ENCODE measurements around the gene PPARA.

Gene PPARA

GRCh38 chr22:46150034-46150654 is at the start of gene PPARA:
Gene PPARA (plus strand): TSS chr22:46150526. CDS start chr22:46198384, 47,858 bp downstream.
- peak; percentile 92 for DNase-seq

GRCh38 chr22:46102159-46102558 is 48.2 kb upstream of the PPARA start:
- DNase-seq = no peak

GRCh38 chr22:46102752-46103151 is 47.6 kb upstream of the PPARA start:
- DNase-seq = no peak

GRCh38 chr22:46103181-46103580 is 47.1 kb upstream of the PPARA start:
- DNase-seq = no peak

- no peak for DNase-seq
Measured at GRCh38 chr22:46103664-46104063, 46.7 kb upstream of the PPARA start.

- DNase-seq = no peak
Measured at GRCh38 chr22:46104170-46104880, 46.0 kb upstream of the PPARA start.

GRCh38 chr22:46104881-46105493 is 45.3 kb upstream of the PPARA start:
- DNase-seq = no peak

- DNase-seq = no peak
Measured at GRCh38 chr22:46105494-46106278, 44.6 kb upstream of the PPARA start.

- no peak for DNase-seq
Measured at GRCh38 chr22:46106279-46107022, 43.9 kb upstream of the PPARA start.

GRCh38 chr22:46107089-46107664 is 43.1 kb upstream of the PPARA start:
- no peak for DNase-seq

- DNase-seq = no peak
Measured at GRCh38 chr22:46107753-46108563, 42.4 kb upstream of the PPARA start.

- DNase-seq = peak; percentile 72
Measured at GRCh38 chr22:46108564-46109473, 41.5 kb upstream of the PPARA start.

GRCh38 chr22:46109474-46110003 is 40.8 kb upstream of the PPARA start:
- DNase-seq = no peak

GRCh38 chr22:46110215-46110614 is 40.1 kb upstream of the PPARA start:
- no peak for DNase-seq

- DNase-seq = no peak
Measured at GRCh38 chr22:46111645-46112306, 38.5 kb upstream of the PPARA start.

- no peak for DNase-seq
Measured at GRCh38 chr22:46112405-46112804, 37.9 kb upstream of the PPARA start.

- DNase-seq = no peak
Measured at GRCh38 chr22:46113110-46113909, 37.0 kb upstream of the PPARA start.

GRCh38 chr22:46113910-46114517 is 36.3 kb upstream of the PPARA start:
- DNase-seq = no peak
